Panc1 (cell line): ENCODE results near the gene C1QTNF1. TPM values are rescaled to one million over a fixed set of nuclear protein-coding genes. Genes with fewer than 3 reads are reported as not detected.

Experiments
- ATAC-seq: fragments of 200-7000 bp; cut with Tn5 transposase; 2 replicates; pipeline ENCODE4 v1.9.1; 2020; ENCODE audit warnings: mild to moderate bottlenecking, moderate library complexity
- BruUV-seq: library from RNA; stranded (reverse); fragments of 400-500 nt; replicated peaks from 2 replicates; lab custom pipeline; 2021; lab: Mats Ljungman, UMichigan
- CTCF ChIA-PET: fragments of 300-600 bp; sonication (Branson Sonifier 250); formaldehyde crosslinking; loops from one replicate; lab custom pipeline; 2022; ENCODE audit warnings: antibody characterized with exemption; lab: Charles Lee
- POLR2A ChIA-PET: fragments of 300-600 bp; sonication (Branson Sonifier 250); formaldehyde crosslinking; loops from one replicate; lab custom pipeline; 2022; ENCODE audit warnings: antibody characterized with exemption; lab: Charles Lee
- DNase-seq: peaks from one replicate; pipeline ENCODE4 v3.0.0-alpha.2; 2010; ENCODE audit warnings: low read depth, low spot score
- H3K27ac ChIP-seq: 2 replicates; pipeline ENCODE4 v1.5.1; 2011; ENCODE audit warnings: mild to moderate bottlenecking, low read length, inconsistent platforms
- H3K27me3 ChIP-seq: fragments of 200-500 bp; sonication (Bioruptor generic); 2 replicates; pipeline ENCODE4 v1.6.0; 2014; ENCODE audit warnings: low read length, inconsistent platforms; ENCODE audit not compliant: control insufficient read depth, insufficient read depth
- H3K36me3 ChIP-seq: fragments of 200-500 bp; sonication (Bioruptor generic); 2 replicates; pipeline ENCODE4 v1.5.1; 2014; ENCODE audit warnings: inconsistent platforms, mild to moderate bottlenecking, low read length, moderate library complexity; ENCODE audit not compliant: control insufficient read depth, insufficient read depth
- H3K4me1 ChIP-seq: 2 replicates; pipeline ENCODE4 v1.5.1; 2011; ENCODE audit warnings: inconsistent platforms, mild to moderate bottlenecking, low read length, moderate library complexity; ENCODE audit not compliant: control insufficient read depth, insufficient read depth
- H3K4me3 ChIP-seq, 2 experiments: 2 replicates each; pipeline ENCODE4 v1.5.1; 2011 to 2012; ENCODE audit warnings: low read depth in 2 of 2, low read length in 2 of 2, mild to moderate bottlenecking in 2 of 2, inconsistent platforms in 1 of 2, moderate library complexity in 1 of 2
- H3K9me3 ChIP-seq: fragments of 200-500 bp; sonication (Bioruptor generic); 2 replicates; pipeline ENCODE4 v1.5.1; 2014; ENCODE audit warnings: low read depth, mild to moderate bottlenecking, inconsistent platforms, low read length, moderate library complexity; ENCODE audit not compliant: control insufficient read depth, insufficient read depth
- POLR2AphosphoS5 ChIP-seq: IDR thresholded peaks from 2 replicates; pipeline ENCODE4 v1.6.1; 2012; ENCODE audit warnings: mild to moderate bottlenecking, low read depth, low read length, moderate library complexity
- SIN3A ChIP-seq: IDR thresholded peaks from 2 replicates; pipeline ENCODE4 v1.6.1; 2012; ENCODE audit warnings: low read depth, mild to moderate bottlenecking, low read length, moderate library complexity, borderline replicate concordance; ENCODE audit not compliant: insufficient read depth
- TCF7L2 ChIP-seq: IDR thresholded peaks from 2 replicates; pipeline ENCODE4 v1.6.1; 2011; ENCODE audit warnings: mild to moderate bottlenecking, low read depth, low read length, inconsistent platforms
- in situ Hi-C: cut with HindIII; loops from 2 replicates; pipeline ENCODE4 v1.10.0; 2016; ENCODE audit warnings: low sequenced_read_pairs, low pct_unique_long_range_greater_than_20kb
- intact Hi-C: fragments of 100-400 bp; cut with micrococcal nuclease; formaldehyde crosslinking; loops from one replicate; pipeline ENCODE4 v1.10.0; 2022; ENCODE audit not compliant: unreplicated experiment
- total RNA-seq: library from RNA; stranded (reverse); gene quantifications from one replicate; pipeline ENCODE4 v1.2.1, GENCODE V29; 2021; ENCODE audit not compliant: unreplicated experiment
- TF ChIP-seq, protein P1 (sequence below), 2 experiments: IDR thresholded peaks; 2 replicates each; pipeline ENCODE4 v1.6.1; 2011 to 2012; ENCODE audit warnings: low read depth in 2 of 2, control low read depth in 1 of 2, low read length in 1 of 2, mild to moderate bottlenecking in 1 of 2, moderate library complexity in 1 of 2; ENCODE audit not compliant: insufficient read depth in 1 of 2
- TF ChIP-seq, protein P2 (sequence below): fragments of 450-650 bp; IDR thresholded peaks from 2 replicates; pipeline ENCODE4 v1.5.1; 2017; ENCODE audit warnings: mild to moderate bottlenecking

The C1QTNF1 gene
- total RNA-seq, 1 experiment from 2014 or later = 1.5 TPM

DNA sequence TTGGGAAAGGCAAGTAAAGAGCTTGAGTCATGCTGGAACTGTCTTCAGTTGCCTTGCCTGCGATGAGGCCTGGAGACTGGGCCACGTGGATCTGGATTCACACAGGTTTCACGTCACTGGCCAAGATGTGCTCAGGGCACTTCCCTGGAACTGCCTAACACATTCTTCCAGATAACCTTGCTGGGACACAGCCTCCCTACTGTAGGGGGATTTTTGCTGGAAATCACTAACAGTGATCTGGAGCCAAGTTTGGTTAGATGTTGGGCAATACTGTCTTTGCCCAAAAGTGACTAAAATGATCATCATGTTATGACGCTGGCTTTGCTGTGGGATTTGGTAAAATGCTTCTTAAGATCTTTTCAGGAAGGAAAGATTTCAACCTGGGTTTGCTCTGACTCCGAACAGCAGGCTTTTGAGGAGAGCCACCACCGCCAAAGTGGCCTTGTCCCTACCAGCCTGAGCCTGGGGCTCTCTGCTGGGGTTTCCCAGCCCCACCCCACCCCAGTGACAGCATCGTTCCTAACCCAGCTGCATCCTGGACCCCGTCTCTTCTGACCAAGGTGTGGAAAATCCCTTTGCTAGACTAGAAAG lies 14.7 kb downstream of the C1QTNF1 start:
- no peak for DNase-seq
- H3K9me3 ChIP-seq = no peaks in the 10 kb centered on the region
- H3K36me3 ChIP-seq = no peaks in the 10 kb centered on the region
- TF ChIP-seq, protein P1, sequence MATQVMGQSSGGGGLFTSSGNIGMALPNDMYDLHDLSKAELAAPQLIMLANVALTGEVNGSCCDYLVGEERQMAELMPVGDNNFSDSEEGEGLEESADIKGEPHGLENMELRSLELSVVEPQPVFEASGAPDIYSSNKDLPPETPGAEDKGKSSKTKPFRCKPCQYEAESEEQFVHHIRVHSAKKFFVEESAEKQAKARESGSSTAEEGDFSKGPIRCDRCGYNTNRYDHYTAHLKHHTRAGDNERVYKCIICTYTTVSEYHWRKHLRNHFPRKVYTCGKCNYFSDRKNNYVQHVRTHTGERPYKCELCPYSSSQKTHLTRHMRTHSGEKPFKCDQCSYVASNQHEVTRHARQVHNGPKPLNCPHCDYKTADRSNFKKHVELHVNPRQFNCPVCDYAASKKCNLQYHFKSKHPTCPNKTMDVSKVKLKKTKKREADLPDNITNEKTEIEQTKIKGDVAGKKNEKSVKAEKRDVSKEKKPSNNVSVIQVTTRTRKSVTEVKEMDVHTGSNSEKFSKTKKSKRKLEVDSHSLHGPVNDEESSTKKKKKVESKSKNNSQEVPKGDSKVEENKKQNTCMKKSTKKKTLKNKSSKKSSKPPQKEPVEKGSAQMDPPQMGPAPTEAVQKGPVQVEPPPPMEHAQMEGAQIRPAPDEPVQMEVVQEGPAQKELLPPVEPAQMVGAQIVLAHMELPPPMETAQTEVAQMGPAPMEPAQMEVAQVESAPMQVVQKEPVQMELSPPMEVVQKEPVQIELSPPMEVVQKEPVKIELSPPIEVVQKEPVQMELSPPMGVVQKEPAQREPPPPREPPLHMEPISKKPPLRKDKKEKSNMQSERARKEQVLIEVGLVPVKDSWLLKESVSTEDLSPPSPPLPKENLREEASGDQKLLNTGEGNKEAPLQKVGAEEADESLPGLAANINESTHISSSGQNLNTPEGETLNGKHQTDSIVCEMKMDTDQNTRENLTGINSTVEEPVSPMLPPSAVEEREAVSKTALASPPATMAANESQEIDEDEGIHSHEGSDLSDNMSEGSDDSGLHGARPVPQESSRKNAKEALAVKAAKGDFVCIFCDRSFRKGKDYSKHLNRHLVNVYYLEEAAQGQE (IDR thresholded peaks at IDR 0.05; ENCODE audit: insufficient read depth in 1 of 2, low read depth in 2 of 2, low read length in 1 of 2) = no peak
- TF ChIP-seq POLR2AphosphoS5 = no peak
- TF ChIP-seq SIN3A = no peak
- TF ChIP-seq, protein P2, sequence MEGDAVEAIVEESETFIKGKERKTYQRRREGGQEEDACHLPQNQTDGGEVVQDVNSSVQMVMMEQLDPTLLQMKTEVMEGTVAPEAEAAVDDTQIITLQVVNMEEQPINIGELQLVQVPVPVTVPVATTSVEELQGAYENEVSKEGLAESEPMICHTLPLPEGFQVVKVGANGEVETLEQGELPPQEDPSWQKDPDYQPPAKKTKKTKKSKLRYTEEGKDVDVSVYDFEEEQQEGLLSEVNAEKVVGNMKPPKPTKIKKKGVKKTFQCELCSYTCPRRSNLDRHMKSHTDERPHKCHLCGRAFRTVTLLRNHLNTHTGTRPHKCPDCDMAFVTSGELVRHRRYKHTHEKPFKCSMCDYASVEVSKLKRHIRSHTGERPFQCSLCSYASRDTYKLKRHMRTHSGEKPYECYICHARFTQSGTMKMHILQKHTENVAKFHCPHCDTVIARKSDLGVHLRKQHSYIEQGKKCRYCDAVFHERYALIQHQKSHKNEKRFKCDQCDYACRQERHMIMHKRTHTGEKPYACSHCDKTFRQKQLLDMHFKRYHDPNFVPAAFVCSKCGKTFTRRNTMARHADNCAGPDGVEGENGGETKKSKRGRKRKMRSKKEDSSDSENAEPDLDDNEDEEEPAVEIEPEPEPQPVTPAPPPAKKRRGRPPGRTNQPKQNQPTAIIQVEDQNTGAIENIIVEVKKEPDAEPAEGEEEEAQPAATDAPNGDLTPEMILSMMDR = no peak
- TF ChIP-seq TCF7L2 = no peak
- in situ Hi-C loops (no loop called here), intact Hi-C loops (no loop called here)
- no peaks in the 10 kb centered on the region for H3K27me3 ChIP-seq
- H3K4me3 ChIP-seq = no peak overlapping the region
- BruUV-seq = no TSS peak
- H3K4me1 ChIP-seq = 0 out of 2 replicates have a peak, but pooled peaks cover 5% of the 10 kb centered on the region
- ChIA-PET POLR2A (no interaction called here), CTCF (no interaction called here)
- no peak overlapping the region for H3K27ac ChIP-seq
- ATAC-seq = no peak

DNA sequence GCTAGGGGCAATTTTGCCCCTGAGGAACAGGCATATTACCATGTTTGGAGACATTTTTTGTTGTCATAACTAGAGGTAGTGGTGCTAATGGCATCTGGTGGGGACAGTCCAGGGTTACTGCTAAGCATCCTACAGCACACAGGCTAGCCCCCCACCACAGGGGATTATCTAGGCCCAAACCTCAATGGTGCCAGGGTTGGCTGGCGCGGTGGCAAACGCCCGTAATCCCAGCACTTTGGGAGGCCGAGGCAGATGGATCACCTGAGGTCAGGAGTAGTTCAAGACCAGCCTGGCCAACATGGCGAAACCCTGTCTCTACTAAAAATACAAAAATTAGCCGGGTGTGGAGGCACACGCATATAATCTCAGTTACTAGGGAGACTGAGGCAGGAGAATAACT lies 15.2 kb downstream of the C1QTNF1 start:
- H3K27me3 ChIP-seq = no peaks in the 10 kb centered on the region
- POLR2A ChIA-PET = no interaction called here
- CTCF ChIA-PET = no interaction called here
- no peak overlapping the region for H3K27ac ChIP-seq
- DNase-seq = no peak
- H3K4me1 ChIP-seq = 0 out of 2 replicates have a peak, but pooled peaks cover 5% of the 10 kb centered on the region
- TF ChIP-seq, protein P2 = no peak
- TF ChIP-seq SIN3A (no peak), POLR2AphosphoS5 (no peak), TCF7L2 (no peak)
- TF ChIP-seq, protein P1 (IDR thresholded peaks at IDR 0.05; ENCODE audit: insufficient read depth in 1 of 2, low read depth in 2 of 2, low read length in 1 of 2) = no peak
- no peak for ATAC-seq
- H3K36me3 ChIP-seq = no peaks in the 10 kb centered on the region
- no peak overlapping the region for H3K4me3 ChIP-seq
- intact Hi-C loops = no loop called here
- in situ Hi-C loops = no loop called here
- no TSS peak for BruUV-seq
- no peaks in the 10 kb centered on the region for H3K9me3 ChIP-seq
